ENCODE results near the gene FKBP8.
A peak's percentile ranks its signal among the peaks of the same experiment; 100 is the strongest.

The FKBP8 gene

DNA sequence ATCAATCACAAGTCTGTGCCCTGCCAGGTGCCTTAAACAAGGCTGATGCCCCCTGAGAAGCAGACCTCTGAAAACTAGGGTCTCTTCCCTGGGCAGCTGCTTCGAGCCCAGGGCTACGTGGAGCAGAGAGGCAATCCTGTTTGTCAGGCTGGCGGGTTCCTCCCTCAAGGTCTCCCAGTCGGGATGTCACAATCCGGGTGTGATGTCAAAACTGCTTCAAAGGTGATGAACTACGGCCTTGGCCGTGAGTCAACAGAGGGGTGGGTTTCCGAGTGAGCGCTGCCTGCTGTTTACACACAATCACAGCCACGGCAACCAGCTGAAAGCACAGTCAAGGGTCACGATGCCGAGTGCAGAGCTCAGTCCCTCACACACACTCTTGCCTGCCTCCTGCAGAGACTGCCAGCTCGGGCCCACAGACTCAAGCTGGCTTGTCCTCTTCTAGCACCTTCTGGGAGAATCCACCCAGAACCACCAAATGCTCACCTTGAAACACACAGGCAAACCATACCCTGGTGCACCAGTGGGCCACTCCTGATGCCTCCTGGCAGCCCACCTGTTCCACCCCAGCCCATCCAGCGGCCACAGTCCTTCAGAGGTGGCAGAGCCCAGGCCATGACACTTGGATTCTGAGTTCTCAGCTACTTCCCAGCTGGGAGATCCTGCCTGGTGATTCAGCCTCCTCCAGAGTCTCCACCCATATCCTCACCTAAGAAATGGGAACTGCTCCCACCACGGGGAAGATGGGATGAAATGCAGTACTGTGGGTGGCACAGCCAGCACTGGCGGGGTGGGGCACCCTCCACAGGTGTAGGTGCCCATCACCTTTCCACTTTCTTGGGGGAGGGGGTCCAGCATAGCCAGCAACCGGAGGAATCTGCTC is 28.3 kb downstream of the FKBP8 start:
- peak; percentile 90 for DNase-seq (ENCODE audit: low read depth)
- no peak overlapping the region for H3K4me3 ChIP-seq (replicated peaks; ENCODE audit: low read depth, low read length)
- TF ChIP-seq, protein P1, sequence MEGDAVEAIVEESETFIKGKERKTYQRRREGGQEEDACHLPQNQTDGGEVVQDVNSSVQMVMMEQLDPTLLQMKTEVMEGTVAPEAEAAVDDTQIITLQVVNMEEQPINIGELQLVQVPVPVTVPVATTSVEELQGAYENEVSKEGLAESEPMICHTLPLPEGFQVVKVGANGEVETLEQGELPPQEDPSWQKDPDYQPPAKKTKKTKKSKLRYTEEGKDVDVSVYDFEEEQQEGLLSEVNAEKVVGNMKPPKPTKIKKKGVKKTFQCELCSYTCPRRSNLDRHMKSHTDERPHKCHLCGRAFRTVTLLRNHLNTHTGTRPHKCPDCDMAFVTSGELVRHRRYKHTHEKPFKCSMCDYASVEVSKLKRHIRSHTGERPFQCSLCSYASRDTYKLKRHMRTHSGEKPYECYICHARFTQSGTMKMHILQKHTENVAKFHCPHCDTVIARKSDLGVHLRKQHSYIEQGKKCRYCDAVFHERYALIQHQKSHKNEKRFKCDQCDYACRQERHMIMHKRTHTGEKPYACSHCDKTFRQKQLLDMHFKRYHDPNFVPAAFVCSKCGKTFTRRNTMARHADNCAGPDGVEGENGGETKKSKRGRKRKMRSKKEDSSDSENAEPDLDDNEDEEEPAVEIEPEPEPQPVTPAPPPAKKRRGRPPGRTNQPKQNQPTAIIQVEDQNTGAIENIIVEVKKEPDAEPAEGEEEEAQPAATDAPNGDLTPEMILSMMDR (IDR thresholded peaks at IDR 0.05; ENCODE audit: low read length, missing control alignments): no peak

DNA sequence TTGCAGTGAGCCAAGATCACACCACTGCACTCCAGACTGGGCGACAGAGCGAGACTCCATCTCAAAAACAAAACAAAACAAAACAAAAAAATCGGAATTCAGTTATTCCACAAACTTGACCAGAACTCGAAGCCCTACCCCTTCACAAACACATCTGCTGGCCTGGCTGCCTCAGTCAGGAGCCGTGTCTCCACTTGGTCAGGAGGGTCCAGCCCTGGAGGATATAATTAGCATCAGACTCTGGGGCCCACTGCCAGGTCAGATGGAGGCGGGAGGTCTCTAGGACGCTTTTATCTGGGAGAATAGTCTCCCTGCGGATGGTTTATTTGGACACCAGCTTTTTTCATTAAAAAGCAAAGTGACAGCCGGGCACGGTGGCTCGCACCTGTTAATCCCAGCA is 29.5 kb downstream of the FKBP8 start:
- TF ChIP-seq, protein P1 (IDR thresholded peaks at IDR 0.05; ENCODE audit: low read length, missing control alignments): no peak
- no peak for DNase-seq (ENCODE audit: low read depth)
- H3K4me3 ChIP-seq (replicated peaks; ENCODE audit: low read depth, low read length): no peak overlapping the region

DNA sequence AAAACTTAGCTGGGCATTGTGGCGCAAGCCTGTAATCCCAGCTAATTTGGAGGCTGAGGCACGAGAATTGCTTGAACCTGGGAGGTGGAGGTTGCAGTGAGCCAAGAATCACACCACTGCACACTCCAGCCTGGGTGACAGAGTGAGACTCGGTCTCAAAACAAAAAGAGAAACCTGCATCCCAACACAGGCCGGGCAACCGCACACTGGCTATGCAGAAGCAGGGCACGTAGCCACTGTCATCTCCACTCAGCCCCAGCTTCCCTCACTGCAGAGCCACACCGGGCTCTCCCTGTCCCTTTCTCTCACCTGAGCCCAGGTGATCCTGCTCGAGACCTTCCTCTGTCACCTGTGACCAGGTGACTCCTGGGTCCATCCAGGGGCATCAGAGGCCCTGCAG is 33.2 kb downstream of the FKBP8 start:
- no peak overlapping the region for H3K4me3 ChIP-seq (replicated peaks; ENCODE audit: low read depth, low read length)
- TF ChIP-seq, protein P1 (IDR thresholded peaks at IDR 0.05; ENCODE audit: low read length, missing control alignments): no peak
- no peak for DNase-seq (ENCODE audit: low read depth)

DNA sequence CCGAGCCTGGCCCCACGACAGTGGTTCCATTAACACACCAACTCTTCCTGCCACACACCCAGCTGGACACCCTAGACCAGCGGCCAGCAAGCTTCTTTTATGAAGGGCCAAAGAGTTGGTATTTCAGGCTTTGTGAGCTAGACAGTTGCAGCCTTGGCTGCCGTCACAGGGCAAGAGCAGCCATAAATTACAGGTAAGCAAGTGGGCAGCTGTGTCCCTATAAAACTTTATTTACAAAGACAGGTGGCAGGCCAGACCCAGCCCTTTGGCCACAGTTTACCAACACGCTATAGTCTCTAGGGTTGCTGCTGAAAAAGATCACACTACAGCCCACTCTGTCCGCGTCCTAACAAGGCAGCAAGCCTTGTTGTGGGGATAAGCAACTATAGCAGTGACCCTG is 34.8 kb downstream of the FKBP8 start:
- DNase-seq (ENCODE audit: low read depth): no peak
- TF ChIP-seq, protein P1 (IDR thresholded peaks at IDR 0.05; ENCODE audit: low read length, missing control alignments): no peak
- no peak overlapping the region for H3K4me3 ChIP-seq (replicated peaks; ENCODE audit: low read depth, low read length)

DNA sequence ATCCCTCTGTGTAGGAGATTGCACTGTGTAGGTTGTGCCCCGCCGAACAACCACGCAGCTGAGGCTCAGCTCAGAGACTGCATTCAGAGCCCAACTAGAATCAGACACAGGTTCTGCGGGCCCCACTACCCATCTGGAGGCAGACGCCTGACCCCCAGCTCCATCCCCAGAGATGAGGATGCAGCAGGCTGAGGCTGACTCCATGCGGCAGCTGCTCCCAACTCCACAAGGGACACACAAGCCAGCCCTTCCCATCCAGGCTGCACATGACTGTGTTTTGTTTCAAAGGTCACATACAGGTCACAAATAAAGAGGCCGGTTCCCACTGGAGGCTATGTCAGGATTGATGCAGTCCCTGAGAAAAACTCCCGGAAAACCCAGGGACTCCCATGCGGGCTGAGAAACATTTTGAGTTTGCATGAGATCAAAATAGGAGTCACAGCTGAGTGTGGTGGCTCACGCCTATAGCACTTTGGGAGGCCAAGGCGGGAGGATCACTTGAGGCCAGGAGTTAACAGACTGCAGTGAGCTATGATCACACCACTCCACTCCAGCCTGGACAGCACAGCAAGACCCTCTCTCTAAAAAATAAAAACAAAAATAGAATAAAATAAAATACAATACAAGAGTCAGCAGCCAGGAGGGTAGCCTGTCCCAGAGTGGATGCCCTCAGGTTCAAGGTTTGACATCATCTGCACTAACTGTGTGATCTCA is 35.5 kb downstream of the FKBP8 start:
- TF ChIP-seq, protein P1 (IDR thresholded peaks at IDR 0.05; ENCODE audit: low read length, missing control alignments): no peak
- no peak for DNase-seq (ENCODE audit: low read depth)
- no peak overlapping the region for H3K4me3 ChIP-seq (replicated peaks; ENCODE audit: low read depth, low read length)

DNA sequence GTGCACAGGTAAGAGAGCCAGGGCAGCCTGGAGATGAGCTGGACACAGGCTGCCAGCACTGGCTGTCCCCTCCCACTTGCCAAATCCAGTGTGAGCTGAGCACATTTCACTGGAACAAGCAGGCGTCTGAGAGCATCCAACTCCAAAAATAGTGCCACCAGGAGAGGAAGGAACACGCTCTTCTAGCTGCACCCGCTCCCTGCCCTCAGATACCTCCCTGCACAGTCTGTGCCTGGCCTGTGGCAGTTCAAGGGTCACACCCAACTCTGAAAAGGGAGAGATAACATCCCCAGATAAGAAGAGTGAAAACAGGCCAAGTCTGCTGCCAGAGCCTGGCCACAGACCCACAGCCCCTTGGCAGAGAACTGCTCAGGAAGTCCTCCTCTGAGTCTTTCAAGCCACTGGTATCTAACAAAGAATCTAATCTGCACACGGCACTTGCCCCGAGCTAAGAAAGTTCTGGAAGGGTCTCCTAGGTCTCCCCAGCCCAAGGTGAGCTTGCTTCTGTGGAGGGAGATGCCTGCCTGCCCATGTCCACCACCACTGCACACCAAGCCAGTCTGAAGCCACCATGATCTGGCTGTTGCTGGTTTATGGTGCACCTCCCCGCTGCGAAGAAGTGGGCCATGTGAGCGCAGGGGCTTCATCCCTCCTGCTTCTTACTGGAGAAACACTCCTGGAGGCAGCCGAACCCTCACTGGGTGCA is 36.2 kb downstream of the FKBP8 start:
- no peak overlapping the region for H3K4me3 ChIP-seq (replicated peaks; ENCODE audit: low read depth, low read length)
- no peak for DNase-seq (ENCODE audit: low read depth)
- TF ChIP-seq, protein P1 (IDR thresholded peaks at IDR 0.05; ENCODE audit: low read length, missing control alignments): no peak

Measured in fibroblast of pulmonary artery (primary cell).